Stomach (tissue), 9 donors: ENCODE measurements around the gene GSDMA. TPM values are rescaled to one million over a fixed set of nuclear protein-coding genes. Genes with fewer than 3 reads are reported as not detected.
"Not testable (repeated sequence)": the region's sequence is repeated elsewhere in the genome, so short reads cannot be mapped to it uniquely, and the experiment has no call there.

Source experiments
- DNase-seq, 2 donors: peaks; one replicate each; pipeline versions ENCODE4 v3.0.0 to v3.0.0-alpha.2; 2013 to 2019
- H3K27ac ChIP-seq, 5 donors: fragments of 200-600 bp in 4 of 5; sonication (generic) in 4 of 5; one replicate each; pipeline ENCODE4 v1.5.1; 2013 to 2019; ENCODE audit warnings: mild to moderate bottlenecking in 1 of 5, moderate library complexity in 1 of 5
- H3K27me3 ChIP-seq, 3 donors: fragments of 200-600 bp; sonication (generic); one replicate each; pipeline ENCODE4 v1.5.1; 2017 to 2019; ENCODE audit warnings: mixed run types in 1 of 3
- H3K36me3 ChIP-seq, 4 donors: fragments of 200-600 bp; sonication (generic); 1 replicate in 3 of 4; 2 replicates in 1 of 4; pipeline ENCODE4 v1.5.1; 2016 to 2019
- H3K4me1 ChIP-seq, 4 donors: fragments of 200-600 bp; sonication (generic); one replicate each; pipeline ENCODE4 v1.5.1; 2016 to 2019
- H3K4me3 ChIP-seq, 4 donors: fragments of 200-600 bp; sonication (generic) in 3 of 4; one replicate each; pipeline ENCODE4 v1.5.1; 2016 to 2019; ENCODE audit warnings: mild to moderate bottlenecking in 1 of 4
- H3K9me3 ChIP-seq, 4 donors: fragments of 200-600 bp; sonication (generic); one replicate each; pipeline ENCODE4 v1.5.1; 2016 to 2019
- EP300 ChIP-seq: sonication (generic); formaldehyde crosslinking; IDR thresholded peaks from one replicate; pipeline ENCODE4 v1.6.1; 2017; ENCODE audit warnings: antibody characterized with exemption
- POLR2A ChIP-seq, 4 donors: fragments of 450-650 bp; IDR thresholded peaks; one replicate each; pipeline ENCODE4 v1.6.1; 2016; ENCODE audit warnings: antibody characterized with exemption in 4 of 4, control low read depth in 2 of 4, mild to moderate bottlenecking in 1 of 4, moderate library complexity in 1 of 4
- POLR2AphosphoS5 ChIP-seq, 3 donors: sonication (generic); formaldehyde crosslinking; IDR thresholded peaks; one replicate each; pipeline ENCODE4 v1.6.1; 2016; ENCODE audit warnings: antibody characterized with exemption in 3 of 3
- WGBS, 5 donors: extraction: QIAGEN DNeasy Blood & Tissue Kit in 3 of 5; methylation state at CpG; one replicate each; pipeline versions ENCODE4 v1.1.5 to v1.1.7; 2013 to 2018; 5-methylcytosine and 5-hydroxymethylcytosine counted together
- intact Hi-C: fragments of 100-400 bp; cut with DNase I; formaldehyde crosslinking; loops from one replicate; pipeline ENCODE4 v1.15.1; 2023; ENCODE audit warnings: low total_unique reads
- polyA plus RNA-seq, 3 donors: library from polyadenylated mRNA; stranded (reverse); fragments of 200-250 nt; gene quantifications; one replicate each; pipeline ENCODE4 v1.2.3, GENCODE V29; 2013
- total RNA-seq, 5 donors: library from RNA; depleted of rRNA; stranded (reverse); fragments of >200 nt; gene quantifications; one replicate each; pipeline versions ENCODE4 v1.1.0 to v1.2.3, GENCODE V29; 2014 to 2016
- TF ChIP-seq, protein P1 (sequence below), 7 experiments: fragments of 450-650 bp in 4 of 7; fragments of 200-600 bp in 3 of 7; sonication (generic) in 3 of 7; IDR thresholded peaks; one replicate each; pipeline ENCODE4 v1.5.1; 2016 to 2019; ENCODE audit warnings: antibody characterized with exemption in 7 of 7, control low read depth in 2 of 7, mild to moderate bottlenecking in 1 of 7
- donor health status: healthy with polysubstance abuse.
- donor health status: Bipolar disorder and iron deficiency.
- donor health status: healthy.

The GSDMA gene
- total and polyA plus RNA-seq, 8 donors, result 0.08 to 0.92 TPM; not detected in 6

DNA sequence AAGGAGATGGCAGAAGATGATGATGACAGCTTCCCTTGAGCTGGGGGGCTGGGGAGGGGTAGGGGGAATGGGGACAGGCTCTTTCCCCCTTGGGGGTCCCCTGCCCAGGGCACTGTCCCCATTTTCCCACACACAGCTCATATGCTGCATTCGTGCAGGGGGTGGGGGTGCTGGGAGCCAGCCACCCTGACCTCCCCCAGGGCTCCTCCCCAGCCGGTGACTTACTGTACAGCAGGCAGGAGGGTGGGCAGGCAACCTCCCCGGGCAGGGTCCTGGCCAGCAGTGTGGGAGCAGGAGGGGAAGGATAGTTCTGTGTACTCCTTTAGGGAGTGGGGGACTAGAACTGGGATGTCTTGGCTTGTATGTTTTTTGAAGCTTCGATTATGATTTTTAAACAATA is 34.7 kb downstream of the GSDMA start:
- no peaks in the 10 kb centered on the region for H3K9me3 ChIP-seq
- H3K27ac ChIP-seq, result peak overlapping the region in 1 of 5 donors; percentile 22
- H3K4me3 ChIP-seq, result no peak overlapping the region
- intact Hi-C loops, result no loop called here
- peaks cover 0 to 5% (median 0%) of the 10 kb centered on the region in 4 donors for H3K4me1 ChIP-seq
- peaks cover 51 to 64% (median 60%) of the 10 kb centered on the region in 4 donors for H3K36me3 ChIP-seq
- no peak for DNase-seq
- TF ChIP-seq EP300 (no peak), POLR2A (IDR thresholded peaks at IDR 0.05) (no peak), POLR2AphosphoS5 (IDR thresholded peaks at IDR 0.05) (no peak)
- TF ChIP-seq, protein P1, sequence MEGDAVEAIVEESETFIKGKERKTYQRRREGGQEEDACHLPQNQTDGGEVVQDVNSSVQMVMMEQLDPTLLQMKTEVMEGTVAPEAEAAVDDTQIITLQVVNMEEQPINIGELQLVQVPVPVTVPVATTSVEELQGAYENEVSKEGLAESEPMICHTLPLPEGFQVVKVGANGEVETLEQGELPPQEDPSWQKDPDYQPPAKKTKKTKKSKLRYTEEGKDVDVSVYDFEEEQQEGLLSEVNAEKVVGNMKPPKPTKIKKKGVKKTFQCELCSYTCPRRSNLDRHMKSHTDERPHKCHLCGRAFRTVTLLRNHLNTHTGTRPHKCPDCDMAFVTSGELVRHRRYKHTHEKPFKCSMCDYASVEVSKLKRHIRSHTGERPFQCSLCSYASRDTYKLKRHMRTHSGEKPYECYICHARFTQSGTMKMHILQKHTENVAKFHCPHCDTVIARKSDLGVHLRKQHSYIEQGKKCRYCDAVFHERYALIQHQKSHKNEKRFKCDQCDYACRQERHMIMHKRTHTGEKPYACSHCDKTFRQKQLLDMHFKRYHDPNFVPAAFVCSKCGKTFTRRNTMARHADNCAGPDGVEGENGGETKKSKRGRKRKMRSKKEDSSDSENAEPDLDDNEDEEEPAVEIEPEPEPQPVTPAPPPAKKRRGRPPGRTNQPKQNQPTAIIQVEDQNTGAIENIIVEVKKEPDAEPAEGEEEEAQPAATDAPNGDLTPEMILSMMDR (IDR thresholded peaks at IDR 0.05), result no peak
- H3K27me3 ChIP-seq, result no peaks in the 10 kb centered on the region
- WGBS, 5 donors, result 72 to 83% (median 79%) methylated on average over 4 of the region's 4 CpGs

DNA sequence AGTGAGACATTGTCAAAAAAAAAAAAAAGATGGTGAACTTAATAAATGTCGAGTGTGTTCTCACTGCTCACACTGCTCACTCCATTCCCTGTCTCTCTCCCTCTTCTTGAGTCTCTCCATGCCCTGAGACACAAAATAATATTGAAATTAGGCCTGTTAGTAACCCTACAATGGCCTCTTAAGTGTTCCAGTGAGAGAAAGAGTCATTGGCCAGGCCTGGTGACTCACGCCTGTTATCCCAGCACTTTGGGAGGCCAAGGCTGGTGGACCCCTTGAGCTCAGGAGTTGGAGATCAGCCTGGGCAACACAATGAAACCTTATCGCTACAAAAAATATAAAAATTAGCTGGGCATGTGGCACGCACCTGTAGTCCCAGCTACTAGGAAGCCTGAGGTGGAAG is 36.3 kb downstream of the GSDMA start:
- 74 to 87% (median 80%) methylated on average over 4 of the region's 4 CpGs for WGBS, 5 donors
- Histone ChIP-seq H3K27ac (no peak overlapping the region), H3K27me3 (no peaks in the 10 kb centered on the region), H3K36me3 (peaks cover 36 to 48% (median 45%) of the 10 kb centered on the region in 4 donors), H3K4me1 (peaks cover 0 to 5% (median 0%) of the 10 kb centered on the region in 4 donors), H3K9me3 (no peaks in the 10 kb centered on the region), H3K4me3 (no peak overlapping the region)
- no peak for DNase-seq
- intact Hi-C loops, result no loop called here
- TF ChIP-seq EP300, result no peak
- TF ChIP-seq, protein P1 (IDR thresholded peaks at IDR 0.05), result no peak
- TF ChIP-seq POLR2A (IDR thresholded peaks at IDR 0.05), result no peak
- no peak for TF ChIP-seq POLR2AphosphoS5 (IDR thresholded peaks at IDR 0.05)

DNA sequence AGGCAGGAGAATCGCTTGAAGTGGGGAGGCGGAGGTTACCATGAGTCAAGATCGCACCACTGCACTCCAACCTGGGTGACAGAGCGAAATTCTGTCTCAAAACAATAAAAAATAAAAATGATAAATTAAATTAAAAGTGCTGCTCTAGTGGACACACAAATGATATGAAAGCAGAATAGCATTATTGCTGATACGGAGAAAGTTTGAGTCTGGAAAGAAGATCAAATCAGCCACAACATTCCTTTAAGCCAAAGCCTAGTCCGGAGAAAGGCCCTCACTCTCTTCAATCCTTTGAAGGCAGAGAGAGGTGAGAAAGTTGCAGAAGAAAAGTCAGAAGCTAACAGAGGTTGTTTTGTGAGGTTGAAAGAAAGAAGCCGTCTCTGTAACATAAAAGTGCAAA is 37.4 kb downstream of the GSDMA start:
- TF ChIP-seq POLR2AphosphoS5 (IDR thresholded peaks at IDR 0.05) (no peak), POLR2A (IDR thresholded peaks at IDR 0.05) (no peak), EP300 (no peak)
- TF ChIP-seq, protein P1 (IDR thresholded peaks at IDR 0.05), result no peak
- no peaks in the 10 kb centered on the region for H3K27me3 ChIP-seq
- intact Hi-C loops, result no loop called here
- DNase-seq, result no peak
- no peak overlapping the region for H3K4me3 ChIP-seq
- H3K27ac ChIP-seq, result no peak overlapping the region
- H3K9me3 ChIP-seq, result no peaks in the 10 kb centered on the region
- 87 to 89% (median 88%) methylated on average over 7 of the region's 7 CpGs for WGBS, 5 donors
- peaks cover 25 to 37% (median 34%) of the 10 kb centered on the region in 4 donors for H3K36me3 ChIP-seq
- H3K4me1 ChIP-seq, result peaks cover 0 to 5% (median 0%) of the 10 kb centered on the region in 4 donors

DNA sequence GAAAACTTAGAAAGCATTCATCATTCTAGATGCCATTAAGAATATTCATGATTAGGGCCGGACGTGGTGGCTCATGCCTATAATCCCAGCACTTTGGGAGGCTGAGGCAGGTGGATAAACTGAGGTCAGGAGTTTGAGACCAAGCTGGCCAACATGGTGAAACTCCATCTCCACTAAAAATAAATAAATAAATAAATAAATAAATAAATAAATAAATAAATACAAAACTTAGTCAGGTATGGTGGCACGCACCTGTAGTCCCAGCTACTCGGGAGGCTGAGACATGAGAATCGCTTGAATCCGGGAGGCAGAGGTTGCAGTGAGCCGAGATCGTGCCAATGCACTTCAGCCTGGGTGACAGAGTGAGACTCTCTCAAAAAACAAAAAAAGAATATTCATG is 38.5 kb downstream of the GSDMA start:
- WGBS, 5 donors, result 82 to 97% (median 89%) methylated on average over 8 of the region's 8 CpGs
- DNase-seq, H3K4me1 ChIP-seq, H3K27ac ChIP-seq, H3K9me3 ChIP-seq, H3K4me3 ChIP-seq, H3K27me3 ChIP-seq, intact Hi-C loops: not testable (repeated sequence)
- peaks cover 13 to 26% (median 22%) of the 10 kb centered on the region in 4 donors for H3K36me3 ChIP-seq

DNA sequence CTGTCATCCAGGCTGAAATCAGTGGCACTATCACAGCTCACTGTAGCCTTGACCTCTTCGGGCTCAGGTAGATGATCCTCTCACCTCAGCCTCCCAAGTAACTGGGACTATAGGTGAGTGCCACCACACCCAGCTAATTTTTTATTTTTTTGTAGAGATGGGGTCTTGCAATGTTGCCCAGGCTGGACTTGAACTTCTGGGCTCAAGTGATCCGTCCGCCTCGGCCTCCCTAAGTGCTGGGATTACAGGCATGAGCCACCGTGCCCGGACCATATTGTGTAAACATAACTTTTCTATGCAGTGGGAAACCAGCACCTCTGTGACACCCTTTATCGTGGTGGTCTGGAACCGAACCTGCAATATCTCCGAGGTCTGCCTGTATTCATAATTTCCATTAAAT is 41.3 kb downstream of the GSDMA start:
- H3K4me3 ChIP-seq, result no peak overlapping the region
- no peaks in the 10 kb centered on the region for H3K9me3 ChIP-seq
- H3K27me3 ChIP-seq, result no peaks in the 10 kb centered on the region
- intact Hi-C loops, result no loop called here
- no peak for TF ChIP-seq POLR2AphosphoS5 (IDR thresholded peaks at IDR 0.05)
- TF ChIP-seq, protein P1 (IDR thresholded peaks at IDR 0.05), result no peak
- TF ChIP-seq EP300, result no peak
- no peak for TF ChIP-seq POLR2A (IDR thresholded peaks at IDR 0.05)
- DNase-seq, result no peak
- no peaks in the 10 kb centered on the region for H3K4me1 ChIP-seq
- 77 to 89% (median 80%) methylated on average over 9 of the region's 9 CpGs for WGBS, 5 donors
- H3K27ac ChIP-seq, result no peak overlapping the region
- peaks cover 0 to 1% (median 0%) of the 10 kb centered on the region in 4 donors for H3K36me3 ChIP-seq
